SU-DHL-6 (cell line): Measurements from ENCODE around the gene DCHS2.

Experiments
- H2AFZ ChIP-seq: fragments of 200-600 bp; sonication (generic); 2 replicates; pipeline ENCODE4 v1.6.1; 2014; ENCODE audit warnings: low read depth, mild to moderate bottlenecking, moderate library complexity, mixed read lengths, antibody characterized with exemption, low read length; ENCODE audit not compliant: severe bottlenecking
- H3F3A ChIP-seq: fragments of 200-600 bp; shearing (Covaris generic); 2 replicates; pipeline ENCODE4 v1.6.0; 2016; ENCODE audit warnings: antibody characterized with exemption, mild to moderate bottlenecking; ENCODE audit not compliant: insufficient read depth
- H3K27ac ChIP-seq: fragments of 200-600 bp; sonication (generic); 2 replicates; pipeline ENCODE4 v1.5.1; 2016; ENCODE audit warnings: low read depth, mild to moderate bottlenecking, low read length, moderate library complexity, mixed read lengths
- H3K27me3 ChIP-seq: fragments of 200-600 bp; sonication (generic), shearing (Covaris generic); 2 replicates; pipeline ENCODE4 v1.6.0; 2014; ENCODE audit warnings: mild to moderate bottlenecking, low read length
- H3K36me3 ChIP-seq: fragments of 200-600 bp; sonication (generic); 2 replicates; pipeline ENCODE4 v1.6.1; 2014; ENCODE audit warnings: mild to moderate bottlenecking, low read length, mixed read lengths
- H3K4me2 ChIP-seq: fragments of 300-600, 200-600 bp; shearing (Covaris generic), sonication (generic); 2 replicates; pipeline ENCODE4 v1.6.0; 2014; ENCODE audit warnings: low read length, low read depth, mild to moderate bottlenecking; ENCODE audit not compliant: poor library complexity, severe bottlenecking
- H3K4me3 ChIP-seq: fragments of 200-600 bp; sonication (generic); 2 replicates; pipeline ENCODE4 v1.5.1; 2014; ENCODE audit warnings: antibody characterized with exemption, low read length, mild to moderate bottlenecking, mixed read lengths; ENCODE audit not compliant: insufficient read depth, poor library complexity, severe bottlenecking
- H3K79me2 ChIP-seq: fragments of 200-600 bp; sonication (generic); 2 replicates; pipeline ENCODE4 v1.6.1; 2014; ENCODE audit warnings: mild to moderate bottlenecking, low read length, moderate library complexity; ENCODE audit not compliant: insufficient read depth
- H3K9ac ChIP-seq: fragments of 200-600 bp; sonication (generic); 2 replicates; pipeline ENCODE4 v1.7.0; 2014; ENCODE audit warnings: mild to moderate bottlenecking, low read length
- H3K9me2 ChIP-seq: fragments of 200-600 bp; sonication (generic); replicated peaks from 2 replicates; pipeline ENCODE4 v1.6.1; 2014; ENCODE audit warnings: low read length; ENCODE audit not compliant: insufficient read depth
- H3K9me3 ChIP-seq: fragments of 200-600 bp; sonication (generic); 2 replicates; pipeline ENCODE4 v1.6.1; 2014; ENCODE audit warnings: low read length, mixed read lengths; ENCODE audit not compliant: insufficient read depth
- H4K20me1 ChIP-seq: fragments of 200-600 bp; sonication (generic); 2 replicates; pipeline ENCODE4 v1.6.1; 2014; ENCODE audit warnings: low read depth, mild to moderate bottlenecking, antibody characterized with exemption, low read length, moderate library complexity, mixed read lengths
- CTCF ChIP-seq: fragments of 200-600 bp; sonication (generic); IDR thresholded peaks from one replicate; pipeline ENCODE4 v1.5.1; 2017; ENCODE audit warnings: antibody characterized with exemption, mild to moderate bottlenecking, low read length, moderate library complexity; ENCODE audit not compliant: insufficient read depth, poor library complexity, severe bottlenecking
- EZH2phosphoT487 ChIP-seq: fragments of 200-600 bp; sonication (generic), shearing (Covaris generic); conservative IDR thresholded peaks from 2 replicates; pipeline ENCODE4 v1.6.1; 2018; ENCODE audit warnings: mild to moderate bottlenecking, antibody characterized with exemption, low read length, moderate library complexity, mixed read lengths

Gene DCHS2

GRCh38 chr4:154329268-154329868, 162.2 kb downstream of the DCHS2 start:
- no peaks in the 10 kb centered on the region for H3K9me2 ChIP-seq
- no peak overlapping the region for H3K4me3 ChIP-seq
- H3K27ac ChIP-seq: no peak overlapping the region
- H4K20me1 ChIP-seq: no peaks in the 10 kb centered on the region
- H3K79me2 ChIP-seq: no peaks in the 10 kb centered on the region
- no peaks in the 10 kb centered on the region for H3K27me3 ChIP-seq
- TF ChIP-seq CTCF (no peak), EZH2phosphoT487 (no peak)
- H2AFZ ChIP-seq: no peak overlapping the region
- no peaks in the 10 kb centered on the region for H3K36me3 ChIP-seq
- no peak overlapping the region for H3K4me2 ChIP-seq
- H3K9ac ChIP-seq: no peak overlapping the region
- H3K9me3 ChIP-seq: no peaks in the 10 kb centered on the region
- no peaks in the 10 kb centered on the region for H3F3A ChIP-seq

DNA sequence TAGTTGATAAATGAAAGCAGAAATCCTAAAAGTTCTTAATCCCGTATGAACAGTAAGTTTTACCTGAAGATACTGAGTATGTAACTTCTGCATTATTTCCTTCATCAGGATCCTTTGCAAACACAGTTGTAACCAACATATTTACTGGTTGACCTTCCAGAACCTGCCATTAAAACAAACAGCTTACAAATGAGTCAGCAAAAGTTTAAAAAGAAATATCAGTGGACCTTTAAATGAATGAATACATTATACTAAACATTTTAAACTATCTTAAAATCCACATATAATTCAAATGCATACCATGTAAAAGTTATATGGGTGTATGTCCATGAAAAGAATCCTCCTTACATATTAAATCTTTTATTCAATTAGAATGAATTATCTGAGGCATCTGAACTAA, 163.6 kb downstream of the DCHS2 start:
- Histone ChIP-seq H3K4me3 (no peak overlapping the region), H3K4me2 (no peak overlapping the region), H3F3A (no peaks in the 10 kb centered on the region), H3K79me2 (no peaks in the 10 kb centered on the region), H3K9me2 (no peaks in the 10 kb centered on the region), H3K36me3 (no peaks in the 10 kb centered on the region), H3K27me3 (no peaks in the 10 kb centered on the region), H3K27ac (no peak overlapping the region), H4K20me1 (no peaks in the 10 kb centered on the region), H3K9ac (no peak overlapping the region), H2AFZ (no peak overlapping the region), H3K9me3 (no peaks in the 10 kb centered on the region)
- TF ChIP-seq CTCF (no peak), EZH2phosphoT487 (no peak)

DNA sequence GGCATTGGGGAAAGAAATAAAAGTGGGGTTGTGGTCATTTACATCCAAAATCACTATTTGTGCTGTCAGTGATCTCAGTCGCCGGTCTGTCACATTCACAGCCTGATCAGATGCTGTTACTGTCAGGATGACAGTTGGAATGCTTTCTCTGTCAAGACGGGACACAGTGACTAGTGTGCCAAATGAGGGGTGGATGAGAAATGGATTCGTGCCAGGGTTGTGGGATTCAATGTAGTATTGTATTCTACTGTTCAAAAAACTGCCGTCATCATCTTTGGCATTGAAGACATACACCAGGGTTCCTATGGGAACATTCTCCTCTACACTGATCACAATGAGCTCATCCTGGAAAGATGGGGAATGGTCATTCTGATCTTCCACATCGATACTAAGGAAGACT, 171.1 kb downstream of the DCHS2 start:
- no peak overlapping the region for H3K4me3 ChIP-seq
- no peaks in the 10 kb centered on the region for H3K79me2 ChIP-seq
- no peaks in the 10 kb centered on the region for H3K36me3 ChIP-seq
- no peak overlapping the region for H3K9ac ChIP-seq
- no peaks in the 10 kb centered on the region for H3K27me3 ChIP-seq
- H3K4me2 ChIP-seq: no peak overlapping the region
- no peak overlapping the region for H2AFZ ChIP-seq
- no peak for TF ChIP-seq CTCF
- TF ChIP-seq EZH2phosphoT487: no peak
- no peaks in the 10 kb centered on the region; the same call in 1 of the 2 replicates for H3K9me3 ChIP-seq
- H3K9me2 ChIP-seq: no peaks in the 10 kb centered on the region
- H3F3A ChIP-seq: no peaks in the 10 kb centered on the region
- no peak overlapping the region for H3K27ac ChIP-seq
- no peaks in the 10 kb centered on the region for H4K20me1 ChIP-seq
